ENCODE results near the gene MSMO1.
A peak's percentile ranks its signal among the peaks of the same experiment; 100 is the strongest.

The MSMO1 gene

GRCh38 chr4:165309456-165309855 lies 18.0 kb upstream of the MSMO1 start:
- Histone ChIP-seq H3K36me3 (ENCODE audit: insufficient read depth, low read length) (no peaks in the 10 kb centered on the region), H3K9me3 (ENCODE audit: low read depth, low read length) (no peaks in the 10 kb centered on the region), H3K27ac (no peak overlapping the region), H3K9ac (ENCODE audit: insufficient read length) (no peak overlapping the region), H3K4me3 (no peak overlapping the region)
- TF ChIP-seq POLR2AphosphoS5 (IDR thresholded peaks at IDR 0.05; ENCODE audit: borderline replicate concordance, low read depth, low read length) (no peak), FOXP2 (optimal IDR thresholded peaks at IDR 0.05; ENCODE audit: control extremely low read depth, extremely low read length, insufficient read depth) (no peak), EZH2 (IDR thresholded peaks at IDR 0.05) (no peak)
- DNase-seq (ENCODE audit: low read depth, low spot score): no peak

GRCh38 chr4:165312506-165312905 lies 15.0 kb upstream of the MSMO1 start:
- H3K4me3 ChIP-seq: no peak overlapping the region
- H3K9me3 ChIP-seq (ENCODE audit: low read depth, low read length): no peaks in the 10 kb centered on the region
- H3K9ac ChIP-seq (ENCODE audit: insufficient read length): no peak overlapping the region
- DNase-seq (ENCODE audit: low read depth, low spot score): no peak
- no peak for TF ChIP-seq POLR2AphosphoS5 (IDR thresholded peaks at IDR 0.05; ENCODE audit: borderline replicate concordance, low read depth, low read length)
- TF ChIP-seq EZH2 (IDR thresholded peaks at IDR 0.05): no peak
- no peak for TF ChIP-seq FOXP2 (optimal IDR thresholded peaks at IDR 0.05; ENCODE audit: control extremely low read depth, extremely low read length, insufficient read depth)
- H3K36me3 ChIP-seq (ENCODE audit: insufficient read depth, low read length): no peaks in the 10 kb centered on the region
- no peak overlapping the region for H3K27ac ChIP-seq

- Histone ChIP-seq H3K27ac (no peak overlapping the region), H3K9me3 (ENCODE audit: low read depth, low read length) (no peaks in the 10 kb centered on the region), H3K36me3 (ENCODE audit: insufficient read depth, low read length) (no peaks in the 10 kb centered on the region), H3K9ac (ENCODE audit: insufficient read length) (no peak overlapping the region), H3K4me3 (no peak overlapping the region)
- TF ChIP-seq POLR2AphosphoS5 (IDR thresholded peaks at IDR 0.05; ENCODE audit: borderline replicate concordance, low read depth, low read length) (no peak; the same call in 1 of the 2 replicates), FOXP2 (optimal IDR thresholded peaks at IDR 0.05; ENCODE audit: control extremely low read depth, extremely low read length, insufficient read depth) (no peak), EZH2 (IDR thresholded peaks at IDR 0.05) (no peak)
- DNase-seq (ENCODE audit: low read depth, low spot score): peak; percentile 37
These were observed 8.4 kb upstream of the MSMO1 start for GRCh38 chr4:165319030-165319429.

GRCh38 chr4:165319509-165319908 lies 8.0 kb upstream of the MSMO1 start:
- no peak for TF ChIP-seq EZH2 (IDR thresholded peaks at IDR 0.05)
- TF ChIP-seq FOXP2 (optimal IDR thresholded peaks at IDR 0.05; ENCODE audit: control extremely low read depth, extremely low read length, insufficient read depth): no peak
- TF ChIP-seq POLR2AphosphoS5 (IDR thresholded peaks at IDR 0.05; ENCODE audit: borderline replicate concordance, low read depth, low read length): no peak
- Histone ChIP-seq H3K27ac (no peak overlapping the region), H3K9ac (ENCODE audit: insufficient read length) (no peak overlapping the region), H3K9me3 (ENCODE audit: low read depth, low read length) (no peaks in the 10 kb centered on the region), H3K4me3 (no peak overlapping the region), H3K36me3 (ENCODE audit: insufficient read depth, low read length) (0 out of 2 replicates have a peak, but pooled peaks cover 3% of the 10 kb centered on the region)
- DNase-seq (ENCODE audit: low read depth, low spot score): no peak

- Histone ChIP-seq H3K36me3 (ENCODE audit: insufficient read depth, low read length) (peaks cover 13% of the 10 kb centered on the region; the same call in 1 of the 2 replicates), H3K9ac (ENCODE audit: insufficient read length) (no peak overlapping the region), H3K4me3 (no peak overlapping the region), H3K9me3 (ENCODE audit: low read depth, low read length) (0 out of 2 replicates have a peak, but pooled peaks cover 4% of the 10 kb centered on the region), H3K27ac (no peak overlapping the region)
- TF ChIP-seq FOXP2 (optimal IDR thresholded peaks at IDR 0.05; ENCODE audit: control extremely low read depth, extremely low read length, insufficient read depth) (no peak), POLR2AphosphoS5 (IDR thresholded peaks at IDR 0.05; ENCODE audit: borderline replicate concordance, low read depth, low read length) (no peak), EZH2 (IDR thresholded peaks at IDR 0.05) (no peak)
- DNase-seq (ENCODE audit: low read depth, low spot score): no peak
These were observed 3.1 kb upstream of the MSMO1 start for GRCh38 chr4:165324236-165324917.

DNA sequence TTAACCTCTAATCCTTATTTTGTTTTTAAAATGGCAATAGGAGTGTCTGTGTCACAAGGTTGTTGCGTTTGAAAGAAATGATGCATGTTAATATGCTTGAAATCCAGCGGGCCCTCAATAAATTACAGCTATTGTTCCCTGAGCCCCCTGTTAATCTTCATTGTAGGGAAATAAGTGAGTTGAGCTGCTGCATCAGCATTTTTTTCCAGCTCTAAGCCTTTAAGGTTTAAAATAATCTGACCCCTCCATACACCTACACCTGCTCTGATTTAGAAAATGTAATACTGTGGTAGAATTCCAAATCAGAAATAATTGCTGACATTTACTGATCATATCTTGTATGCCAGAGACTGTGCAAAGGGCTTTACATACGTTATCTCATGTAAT lies 2.6 kb upstream of the MSMO1 start:
- Histone ChIP-seq H3K9me3 (ENCODE audit: low read depth, low read length) (0 out of 2 replicates have a peak, but pooled peaks cover 4% of the 10 kb centered on the region), H3K9ac (ENCODE audit: insufficient read length) (no peak overlapping the region), H3K4me3 (no peak overlapping the region), H3K27ac (no peak overlapping the region), H3K36me3 (ENCODE audit: insufficient read depth, low read length) (peaks cover 16% of the 10 kb centered on the region)
- DNase-seq (ENCODE audit: low read depth, low spot score): no peak
- no peak for TF ChIP-seq FOXP2 (optimal IDR thresholded peaks at IDR 0.05; ENCODE audit: control extremely low read depth, extremely low read length, insufficient read depth)
- no peak for TF ChIP-seq POLR2AphosphoS5 (IDR thresholded peaks at IDR 0.05; ENCODE audit: borderline replicate concordance, low read depth, low read length)
- TF ChIP-seq EZH2 (IDR thresholded peaks at IDR 0.05): no peak

- peak overlapping the region; percentile 89 for H3K4me3 ChIP-seq
- TF ChIP-seq POLR2AphosphoS5 (IDR thresholded peaks at IDR 0.05; ENCODE audit: borderline replicate concordance, low read depth, low read length): no peak
- no peak for TF ChIP-seq FOXP2 (optimal IDR thresholded peaks at IDR 0.05; ENCODE audit: control extremely low read depth, extremely low read length, insufficient read depth)
- no peak overlapping the region for H3K9ac ChIP-seq (ENCODE audit: insufficient read length)
- DNase-seq (ENCODE audit: low read depth, low spot score): no peak
- peak overlapping the region; percentile 60 for H3K27ac ChIP-seq
- H3K36me3 ChIP-seq (ENCODE audit: insufficient read depth, low read length): peaks cover 26% of the 10 kb centered on the region
- 0 out of 2 replicates have a peak, but pooled peaks cover 4% of the 10 kb centered on the region for H3K9me3 ChIP-seq (ENCODE audit: low read depth, low read length)
These were observed 1.5 kb upstream of the MSMO1 start for GRCh38 chr4:165325732-165326512.

DNA sequence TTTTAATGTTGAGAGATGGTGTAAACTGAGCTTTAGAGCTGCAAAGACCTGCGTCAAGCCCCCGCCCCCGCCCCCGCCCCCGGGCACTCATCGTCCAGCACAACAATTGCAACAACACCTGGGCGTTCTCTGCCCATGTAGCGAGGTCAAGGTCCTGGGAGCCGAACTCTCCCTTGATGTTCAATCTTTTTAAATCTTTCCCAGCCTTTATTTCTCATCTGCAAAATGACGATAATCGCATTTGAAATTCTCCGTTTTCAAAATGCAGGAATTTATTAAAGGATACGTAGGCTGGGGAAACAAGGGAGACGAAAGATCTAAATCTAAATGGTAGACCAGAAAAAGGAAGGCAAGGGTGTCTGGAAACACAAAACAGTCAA lies 648 bp upstream of the MSMO1 start:
- H3K36me3 ChIP-seq (ENCODE audit: insufficient read depth, low read length): peaks cover 35% of the 10 kb centered on the region
- TF ChIP-seq POLR2AphosphoS5 (IDR thresholded peaks at IDR 0.05; ENCODE audit: borderline replicate concordance, low read depth, low read length) (no peak), EZH2 (IDR thresholded peaks at IDR 0.05) (no peak), FOXP2 (optimal IDR thresholded peaks at IDR 0.05; ENCODE audit: control extremely low read depth, extremely low read length, insufficient read depth) (no peak)
- H3K9ac ChIP-seq (ENCODE audit: insufficient read length): peak overlapping the region; percentile 83
- H3K4me3 ChIP-seq: peak overlapping the region; percentile 89
- peak overlapping the region; percentile 90 for H3K27ac ChIP-seq
- peak; percentile 34 for DNase-seq (ENCODE audit: low read depth, low spot score)
- H3K9me3 ChIP-seq (ENCODE audit: low read depth, low read length): 0 out of 2 replicates have a peak, but pooled peaks cover 4% of the 10 kb centered on the region
